HG03442 (cell line): ENCODE measurements around the gene SEPSECS.
"Not testable (repeated sequence)": the region's sequence is repeated elsewhere in the genome, so short reads cannot be mapped to it uniquely, and the experiment has no call there.

ENCODE experiments used
- ATAC-seq: cut with Tn5 transposase; IDR thresholded peaks from one replicate; pipeline ENCODE4 v1.9.1; 2021; ENCODE audit warnings: mild to moderate bottlenecking, moderate library complexity; ENCODE audit not compliant: unreplicated experiment

SEPSECS gene

DNA sequence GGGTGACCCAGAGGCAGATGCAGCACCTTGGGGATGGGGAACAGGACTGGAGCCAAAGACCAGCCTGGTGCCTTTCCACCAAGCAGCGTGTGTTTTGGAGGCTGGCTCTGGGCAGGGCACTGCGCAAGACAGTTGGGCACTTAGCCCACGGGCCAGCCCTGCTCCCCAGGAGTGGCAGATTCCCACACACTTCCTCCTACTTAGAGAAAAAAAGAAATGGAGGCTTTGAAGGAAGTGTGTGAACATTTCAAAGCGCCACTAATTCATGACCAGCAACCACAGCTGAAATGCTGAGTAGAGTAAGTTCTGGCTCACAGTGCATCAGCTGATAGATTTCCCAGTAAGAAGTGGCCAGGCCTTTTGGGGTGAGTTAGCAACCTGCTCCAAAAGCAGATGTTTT, 74.6 kb downstream of the SEPSECS start:
- ATAC-seq: no peak

DNA sequence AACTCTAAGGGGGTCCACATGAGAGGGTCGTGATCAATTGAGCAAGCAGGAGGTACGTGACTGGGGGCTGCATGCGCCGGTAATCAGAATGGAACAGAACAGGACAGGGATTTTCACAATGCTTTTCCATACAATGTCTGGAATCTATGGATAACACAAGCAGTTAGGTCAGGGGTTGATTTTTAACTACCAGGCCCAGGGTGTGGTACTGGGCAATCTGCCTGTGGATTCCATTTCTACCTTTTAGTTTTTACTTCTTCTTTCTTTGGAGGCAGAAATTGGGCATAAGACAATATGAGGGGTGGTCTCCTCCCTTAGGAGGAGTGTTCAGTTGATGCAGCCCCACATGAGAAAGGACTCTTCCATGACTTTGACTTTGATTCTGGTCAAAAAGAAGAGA, 76.8 kb downstream of the SEPSECS start:
- ATAC-seq: not testable (repeated sequence)

DNA sequence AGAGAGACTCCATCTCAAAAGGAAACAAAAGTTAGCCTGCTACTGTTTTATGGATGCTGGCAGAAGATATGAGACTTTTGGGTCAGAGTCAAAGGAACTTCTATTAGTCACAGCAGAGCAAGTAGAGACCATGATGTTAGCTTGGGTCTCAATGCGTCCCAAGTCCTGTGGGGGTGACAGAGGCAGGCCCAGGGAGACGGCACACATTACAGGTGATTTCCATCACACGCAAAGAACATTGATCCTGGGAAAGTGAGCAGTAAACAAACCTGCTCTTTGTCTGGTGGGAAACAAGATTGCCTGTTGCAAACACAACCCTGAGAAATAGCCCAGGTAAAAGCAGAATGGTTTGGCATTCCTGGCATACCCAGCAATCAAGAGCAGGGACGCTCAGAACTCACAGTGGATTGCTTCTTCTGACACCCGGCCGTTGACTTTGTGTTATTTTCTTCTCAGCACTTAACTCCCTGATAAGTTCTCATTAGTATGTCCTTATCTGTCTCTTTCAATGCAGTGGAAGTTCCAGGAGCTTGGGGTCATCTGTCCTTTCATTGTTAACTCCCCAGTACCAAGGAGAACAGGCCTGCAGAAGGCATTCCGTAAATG, 78.3 kb downstream of the SEPSECS start:
- no peak for ATAC-seq

DNA sequence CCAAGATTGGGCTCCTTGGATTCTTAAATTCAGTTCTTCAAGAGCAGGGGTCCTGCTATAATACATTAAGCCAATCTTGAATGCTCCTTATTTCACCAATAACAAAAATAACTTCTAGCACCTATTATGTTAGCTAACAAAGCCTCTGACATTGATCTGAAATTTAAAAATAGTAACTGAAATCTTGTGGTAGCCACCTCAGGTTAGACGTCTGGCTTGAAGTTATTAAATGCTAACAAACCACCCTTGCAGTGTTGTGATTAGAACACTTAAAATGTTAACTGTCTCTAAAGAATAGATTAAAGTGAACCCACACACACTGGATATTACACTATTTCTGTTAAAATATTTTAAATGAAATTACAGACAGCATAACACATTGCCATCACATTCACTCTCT, 79.7 kb downstream of the SEPSECS start:
- no peak for ATAC-seq

DNA sequence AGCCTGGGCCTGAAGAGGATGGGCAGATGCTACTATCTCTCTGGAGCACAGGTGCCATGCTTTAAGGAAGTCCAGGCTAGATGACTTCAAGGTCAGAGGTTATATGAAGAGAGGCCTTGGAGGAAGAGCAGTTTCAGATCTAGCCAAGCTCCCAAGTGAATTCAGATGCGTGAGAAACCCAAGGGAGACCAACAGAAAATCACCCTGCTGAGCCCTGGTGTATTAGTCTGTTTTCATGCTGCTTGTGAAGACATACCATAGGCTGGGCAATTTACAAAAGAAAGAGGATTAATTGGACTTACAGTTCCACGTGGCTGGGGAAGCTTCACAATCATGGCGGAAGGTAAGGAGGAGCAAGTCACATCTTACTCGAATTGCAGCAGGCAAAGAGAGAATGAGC, 81.7 kb downstream of the SEPSECS start:
- ATAC-seq: no peak

DNA sequence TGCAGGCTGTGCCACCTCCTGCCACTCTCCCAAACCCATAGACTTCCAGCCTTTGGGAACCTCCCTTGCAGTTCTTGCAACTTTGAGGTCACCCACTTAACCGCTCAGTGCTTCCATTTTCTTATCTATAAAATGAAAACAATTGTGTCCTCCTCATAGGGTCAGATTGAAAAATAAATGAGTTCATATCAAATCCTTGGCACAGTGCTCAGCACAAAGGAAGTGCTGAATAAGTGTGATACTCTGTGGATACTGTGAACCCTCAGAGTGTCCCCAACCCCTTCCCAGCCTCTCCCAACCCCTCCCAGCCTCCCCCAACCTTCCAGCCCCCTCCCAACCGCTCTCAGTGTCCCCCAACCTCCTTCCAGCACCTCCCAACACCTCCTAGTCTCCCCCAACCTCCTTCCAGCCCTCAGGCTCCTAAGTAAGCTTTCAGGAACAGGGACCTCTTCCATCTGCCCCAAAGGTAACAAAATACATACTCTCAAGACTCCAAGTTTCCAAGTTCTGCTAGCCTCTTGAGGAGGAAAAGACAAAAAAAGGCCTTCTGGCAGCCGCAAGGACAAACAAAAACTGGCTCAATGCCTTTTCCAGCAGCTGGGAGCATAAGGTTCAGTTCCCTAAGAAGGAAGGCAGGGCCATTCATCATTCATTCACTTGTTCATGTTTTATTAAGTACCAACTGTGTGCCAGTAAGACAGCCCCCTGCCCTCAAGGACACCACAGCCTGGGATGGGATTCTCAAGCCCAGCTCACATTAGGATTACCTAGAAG, 83.4 kb downstream of the SEPSECS start:
- no peak for ATAC-seq

DNA sequence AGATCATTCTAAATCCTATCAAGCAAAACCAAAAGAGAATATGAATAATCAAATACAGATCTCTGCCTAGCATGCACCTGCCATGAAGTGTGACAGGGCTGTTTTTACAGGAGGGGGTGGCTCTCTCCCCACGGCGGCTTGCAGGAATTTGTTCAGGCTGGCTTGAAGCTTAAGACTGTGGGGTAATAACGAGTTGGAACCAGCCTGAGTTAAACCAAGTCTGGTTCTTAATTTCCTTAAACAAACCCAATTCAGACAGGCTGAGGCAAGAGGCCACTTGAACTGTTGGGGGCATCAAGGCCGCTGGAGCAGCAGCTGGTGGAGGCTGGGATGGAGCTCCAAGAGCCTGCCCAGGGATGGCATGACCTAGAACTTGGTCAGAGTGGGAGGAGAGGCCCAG, 84.4 kb downstream of the SEPSECS start:
- no peak for ATAC-seq

DNA sequence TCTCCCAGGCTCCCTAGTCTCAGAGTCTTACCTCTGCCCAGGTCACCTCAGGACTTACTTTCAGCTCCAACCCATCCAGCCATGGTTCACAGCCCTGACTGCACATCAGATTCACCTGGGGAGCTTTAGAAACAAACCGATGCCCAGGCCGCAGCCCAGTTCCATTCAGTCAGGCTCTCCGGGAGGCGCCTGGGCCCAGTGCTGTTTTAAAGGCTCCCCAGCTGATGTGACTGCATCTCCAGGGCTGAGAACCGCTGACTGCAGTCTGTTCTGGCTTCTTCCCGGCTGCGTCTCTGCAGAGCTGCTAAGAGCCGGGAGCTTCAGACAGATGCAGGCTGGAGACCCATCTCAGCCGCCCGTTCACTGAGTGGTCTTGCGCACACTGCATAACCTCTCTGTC, 85.1 kb downstream of the SEPSECS start:
- ATAC-seq: no peak

DNA sequence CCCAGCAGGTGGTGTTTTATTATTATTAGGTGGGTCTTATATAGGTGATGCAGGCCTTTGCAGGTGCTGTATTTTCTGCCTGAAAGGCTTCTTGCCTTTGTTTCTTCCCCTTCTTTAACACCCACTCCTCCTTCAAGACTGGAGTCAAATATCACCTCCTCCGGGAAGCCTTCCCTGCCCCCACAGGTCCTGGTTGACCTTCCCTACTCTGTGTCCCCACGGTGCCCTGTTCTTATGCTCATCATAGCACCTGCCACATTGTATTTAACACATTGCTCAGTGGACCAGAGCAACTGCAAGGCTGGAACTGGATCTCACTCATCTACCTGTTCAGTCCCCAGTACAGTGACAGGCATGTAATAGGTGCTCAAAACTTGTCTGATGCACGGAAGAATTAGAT, 89.7 kb downstream of the SEPSECS start:
- ATAC-seq: no peak
